NOMO-1 (cell line): ENCODE results near the gene RRM2.
"Not testable (repeated sequence)": the region's sequence is repeated elsewhere in the genome, so short reads cannot be mapped to it uniquely, and the experiment has no call there.

ENCODE experiments used
- DNase-seq, 2 experiments: peaks; one replicate each; lab custom pipeline; 2025; ENCODE audit not compliant: unreplicated experiment in 2 of 2; lab: John Stamatoyannopoulos, UW

Gene RRM2

GRCh38 chr2:10128420-10128819 lies 5.9 kb downstream of the RRM2 start:
- DNase-seq: no peak

- no peak for DNase-seq
Measured at GRCh38 chr2:10129490-10129889, 7.0 kb downstream of the RRM2 start.

GRCh38 chr2:10132043-10132575 lies 9.6 kb downstream of the RRM2 start:
- no peak for DNase-seq

GRCh38 chr2:10132596-10132995 lies 10.1 kb downstream of the RRM2 start:
- DNase-seq: no peak

- no peak for DNase-seq
Measured at GRCh38 chr2:10132996-10133647, 10.6 kb downstream of the RRM2 start.

GRCh38 chr2:10135296-10136089 lies 13.0 kb downstream of the RRM2 start:
- no peak for DNase-seq

- no peak for DNase-seq
Measured at GRCh38 chr2:10136101-10136934, 13.8 kb downstream of the RRM2 start.

- DNase-seq: no peak
Measured at GRCh38 chr2:10137053-10137843, 14.7 kb downstream of the RRM2 start.

GRCh38 chr2:10139536-10139935 lies 17.0 kb downstream of the RRM2 start:
- DNase-seq: no peak

GRCh38 chr2:10140841-10141610 lies 18.5 kb downstream of the RRM2 start:
- DNase-seq: no peak

GRCh38 chr2:10141736-10142639 lies 19.4 kb downstream of the RRM2 start:
- DNase-seq: no peak

- no peak for DNase-seq
Measured at GRCh38 chr2:10142640-10142965, 20.1 kb downstream of the RRM2 start.

- no peak for DNase-seq
Measured at GRCh38 chr2:10144771-10145518, 22.4 kb downstream of the RRM2 start.

GRCh38 chr2:10145519-10146357 lies 23.2 kb downstream of the RRM2 start:
- no peak for DNase-seq

GRCh38 chr2:10146366-10147005 lies 23.9 kb downstream of the RRM2 start:
- DNase-seq: no peak

- DNase-seq: not testable (repeated sequence)
Measured at GRCh38 chr2:10147050-10147660, 24.6 kb downstream of the RRM2 start.
